SK-N-MC (cell line): ENCODE data around the gene C11orf54.

Experiments
- EZH2 ChIP-seq: fragments of 200-600 bp; sonication (generic); IDR thresholded peaks from one replicate; pipeline ENCODE4 v1.6.1; 2017; ENCODE audit warnings: antibody characterized with exemption
- FOXP2 ChIP-seq: optimal IDR thresholded peaks from 2 replicates; pipeline ENCODE3; 2011; ENCODE audit warnings: mild to moderate bottlenecking, moderate library complexity; ENCODE audit not compliant: insufficient read depth; ENCODE audit errors: extremely low read length, control extremely low read depth
- POLR2AphosphoS5 ChIP-seq: IDR thresholded peaks from 2 replicates; pipeline ENCODE4 v1.6.1; 2012; ENCODE audit warnings: mild to moderate bottlenecking, low read depth, low read length, borderline replicate concordance

GRCh38 chr11:93783765-93784144, 42.3 kb downstream of the C11orf54 start:
- no peak for TF ChIP-seq POLR2AphosphoS5
- TF ChIP-seq EZH2, result no peak
- TF ChIP-seq FOXP2, result no peak
